Measurements from ENCODE around the gene TMEM150A.

DNA sequence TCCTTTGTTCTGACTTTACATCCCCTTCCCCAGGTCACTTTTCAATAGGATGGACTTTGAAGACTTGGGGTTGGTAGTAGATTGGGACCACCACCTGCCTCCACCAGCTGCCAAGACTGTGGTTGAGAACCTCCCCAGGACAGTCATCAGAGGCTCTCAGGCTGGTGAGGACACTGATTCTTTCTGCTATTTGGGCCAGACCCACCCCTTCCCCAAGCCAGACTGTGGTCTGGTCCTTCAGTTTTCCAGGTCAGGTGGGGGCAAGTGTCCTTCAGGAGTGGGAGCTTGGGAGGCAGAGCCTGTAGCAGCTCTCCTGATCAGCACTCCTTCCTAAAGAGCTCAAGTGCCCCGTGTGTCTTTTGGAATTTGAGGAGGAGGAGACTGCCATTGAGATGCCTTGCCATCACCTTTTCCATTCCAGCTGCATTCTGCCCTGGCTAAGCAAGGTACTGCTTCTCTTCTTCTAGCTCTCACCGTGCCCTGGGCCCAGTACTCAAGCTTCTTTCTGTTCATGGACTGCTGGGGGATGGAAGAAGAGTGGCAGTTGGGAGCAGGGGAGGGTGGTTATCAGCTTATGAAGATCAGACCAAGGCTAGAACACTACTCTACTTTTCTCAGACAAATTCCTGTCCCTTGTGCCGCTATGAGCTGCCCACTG, 5.9 kb downstream of the TMEM150A start:
- TF ChIP-seq, protein P1, sequence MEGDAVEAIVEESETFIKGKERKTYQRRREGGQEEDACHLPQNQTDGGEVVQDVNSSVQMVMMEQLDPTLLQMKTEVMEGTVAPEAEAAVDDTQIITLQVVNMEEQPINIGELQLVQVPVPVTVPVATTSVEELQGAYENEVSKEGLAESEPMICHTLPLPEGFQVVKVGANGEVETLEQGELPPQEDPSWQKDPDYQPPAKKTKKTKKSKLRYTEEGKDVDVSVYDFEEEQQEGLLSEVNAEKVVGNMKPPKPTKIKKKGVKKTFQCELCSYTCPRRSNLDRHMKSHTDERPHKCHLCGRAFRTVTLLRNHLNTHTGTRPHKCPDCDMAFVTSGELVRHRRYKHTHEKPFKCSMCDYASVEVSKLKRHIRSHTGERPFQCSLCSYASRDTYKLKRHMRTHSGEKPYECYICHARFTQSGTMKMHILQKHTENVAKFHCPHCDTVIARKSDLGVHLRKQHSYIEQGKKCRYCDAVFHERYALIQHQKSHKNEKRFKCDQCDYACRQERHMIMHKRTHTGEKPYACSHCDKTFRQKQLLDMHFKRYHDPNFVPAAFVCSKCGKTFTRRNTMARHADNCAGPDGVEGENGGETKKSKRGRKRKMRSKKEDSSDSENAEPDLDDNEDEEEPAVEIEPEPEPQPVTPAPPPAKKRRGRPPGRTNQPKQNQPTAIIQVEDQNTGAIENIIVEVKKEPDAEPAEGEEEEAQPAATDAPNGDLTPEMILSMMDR (IDR thresholded peaks at IDR 0.05) = no peak
- TF ChIP-seq POLR2A (IDR thresholded peaks at IDR 0.05) = no peak

Data from sigmoid colon (tissue), 3 donors.